ENCODE results near the gene NOL3.

Gene NOL3

DNA sequence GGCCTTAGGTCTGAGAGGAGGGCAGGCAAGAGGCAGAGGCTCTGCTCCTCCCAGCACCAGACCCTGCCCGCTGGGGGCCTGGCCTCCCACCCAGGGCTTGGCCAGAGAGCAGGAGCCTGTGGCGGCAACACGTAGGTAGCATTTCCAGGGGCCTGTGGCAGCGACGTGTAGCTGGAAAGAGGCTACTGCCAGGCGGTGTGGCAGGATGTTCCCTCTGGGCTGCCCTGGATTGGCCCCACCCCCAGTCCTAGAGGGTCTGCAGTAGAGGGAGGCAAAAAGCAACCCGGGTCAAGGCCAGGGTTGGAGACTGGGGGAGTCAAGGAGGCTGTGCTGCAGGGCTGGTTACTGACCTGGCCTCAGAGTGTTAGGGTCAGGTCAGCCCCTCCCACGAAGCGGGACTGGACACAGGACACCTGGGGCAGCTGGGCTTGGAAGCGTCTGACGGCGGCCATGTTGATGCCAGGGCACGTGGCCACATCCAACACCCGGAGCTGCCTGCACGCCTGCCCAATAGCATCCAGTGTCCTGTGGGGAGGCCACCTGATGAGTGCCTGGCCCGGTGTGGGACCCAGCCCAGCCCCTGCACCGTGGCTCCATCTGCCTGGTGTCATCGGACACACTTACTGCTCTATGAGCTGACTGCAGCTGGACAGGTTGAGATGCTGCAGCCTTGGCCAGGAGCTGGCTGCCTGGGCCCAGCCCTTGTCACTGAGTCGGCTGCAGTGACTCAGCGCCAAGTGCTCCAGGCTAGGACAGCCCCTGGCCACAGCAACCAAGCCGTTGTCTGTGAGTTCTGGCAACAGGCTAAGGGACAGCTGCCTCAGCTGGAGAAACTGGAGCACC lies 37.1 kb downstream of the NOL3 start:
- DNase-seq, result peak; percentile 16

- no peak for DNase-seq
These were observed 38.0 kb downstream of the NOL3 start for GRCh38 chr16:67208154-67208896.

DNA sequence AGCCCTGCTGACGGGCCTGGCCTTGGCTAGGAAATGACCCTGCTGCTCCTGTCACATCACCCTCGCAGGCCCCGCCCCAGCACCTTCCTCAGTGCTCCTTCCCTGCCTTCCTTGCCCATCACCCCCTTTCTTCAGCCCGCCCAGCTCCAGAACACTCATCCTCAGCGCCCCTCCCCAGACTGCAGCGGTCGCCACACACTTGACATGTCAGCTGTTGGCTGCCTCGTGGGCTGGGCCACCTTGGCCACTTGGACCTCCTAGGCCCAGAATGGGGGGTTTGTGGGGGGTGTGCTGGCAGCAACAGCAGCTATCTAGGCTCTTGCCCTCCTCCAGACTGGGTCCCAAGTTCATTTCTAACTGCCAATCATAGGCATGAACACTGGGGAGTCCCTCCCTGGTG lies 39.2 kb downstream of the NOL3 start:
- DNase-seq, result no peak

DNA sequence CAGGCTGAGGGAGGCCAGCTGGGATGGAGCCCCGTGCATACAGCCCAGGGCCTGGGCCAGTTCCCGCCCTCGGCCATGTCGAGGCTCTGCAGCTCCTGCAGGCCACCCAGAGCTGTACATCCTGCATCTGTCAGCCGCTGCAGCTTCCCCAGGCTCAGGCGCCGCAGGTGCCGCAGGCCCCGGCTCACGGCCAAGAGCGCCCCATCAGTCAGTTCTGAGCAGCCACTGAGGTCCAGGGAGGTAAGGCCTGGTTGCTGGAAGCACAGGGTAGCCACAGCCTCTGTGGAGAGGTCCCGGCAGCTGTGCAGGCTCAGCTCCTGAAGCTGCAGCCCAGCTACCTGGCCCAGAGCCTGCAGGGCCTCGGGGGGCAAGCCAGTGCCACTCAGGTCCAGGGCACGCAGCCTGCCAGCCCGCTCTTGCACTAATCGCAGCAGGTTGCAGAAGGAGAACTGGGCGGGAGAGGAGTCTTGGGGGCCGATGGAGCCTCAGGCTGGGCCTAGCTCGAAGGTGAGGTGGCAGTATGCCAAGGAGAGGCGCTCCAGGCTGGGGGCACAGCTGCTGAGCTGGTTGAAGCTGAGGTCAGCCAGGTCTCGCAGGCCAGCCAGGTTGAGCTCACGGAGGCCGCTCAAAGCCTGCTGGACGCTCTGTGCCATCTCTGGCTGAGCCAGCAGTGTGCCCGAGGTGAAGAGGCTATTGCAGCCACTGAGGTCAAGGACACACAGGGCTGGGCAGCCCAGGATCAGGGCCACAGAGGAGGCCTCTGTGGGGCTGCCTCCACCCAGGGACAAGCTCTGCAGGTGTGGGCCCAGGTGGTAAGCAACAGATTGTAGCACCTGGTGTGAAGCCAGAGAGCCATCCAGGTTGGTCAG lies 40.0 kb downstream of the NOL3 start:
- no peak for DNase-seq

DNA sequence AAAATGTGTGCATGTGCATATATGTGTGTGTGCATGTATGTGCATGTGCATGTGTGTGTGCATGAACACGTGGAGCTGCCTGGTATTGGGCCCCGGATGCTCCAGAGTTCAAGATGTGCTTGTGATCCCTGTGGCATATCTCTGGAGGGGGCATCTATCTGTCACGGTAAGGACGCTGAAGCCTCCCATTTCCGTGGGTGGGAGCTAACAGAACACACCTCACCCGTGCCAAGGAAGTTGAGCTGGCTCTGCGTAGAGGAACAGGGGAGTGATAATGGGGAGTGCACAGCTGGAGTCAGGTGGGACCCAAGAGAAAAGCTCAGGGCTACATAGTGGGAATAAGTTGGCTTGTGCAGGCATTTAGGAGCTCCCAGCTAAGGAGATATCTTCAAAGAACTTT lies 41.3 kb downstream of the NOL3 start:
- no peak for DNase-seq

DNA sequence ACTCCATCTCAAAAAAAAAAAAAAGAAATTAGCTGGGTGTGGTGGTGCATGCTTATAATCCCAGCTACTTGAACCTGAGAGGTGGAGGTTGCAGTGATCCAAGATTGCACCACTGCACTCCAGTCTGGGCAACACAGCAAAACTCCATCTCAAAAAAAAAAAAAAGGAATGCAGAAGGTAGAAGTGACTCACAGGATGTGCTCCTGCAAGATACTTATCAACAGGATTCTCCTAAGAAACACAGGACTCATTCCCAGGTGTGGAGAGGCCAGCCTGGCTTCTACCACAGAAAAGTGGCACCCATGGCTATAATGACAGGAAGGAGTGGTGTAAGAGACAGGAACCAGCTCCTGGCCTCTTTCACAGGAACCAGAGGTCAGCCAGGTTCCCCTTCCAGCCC lies 42.4 kb downstream of the NOL3 start:
- DNase-seq, result no peak

DNA sequence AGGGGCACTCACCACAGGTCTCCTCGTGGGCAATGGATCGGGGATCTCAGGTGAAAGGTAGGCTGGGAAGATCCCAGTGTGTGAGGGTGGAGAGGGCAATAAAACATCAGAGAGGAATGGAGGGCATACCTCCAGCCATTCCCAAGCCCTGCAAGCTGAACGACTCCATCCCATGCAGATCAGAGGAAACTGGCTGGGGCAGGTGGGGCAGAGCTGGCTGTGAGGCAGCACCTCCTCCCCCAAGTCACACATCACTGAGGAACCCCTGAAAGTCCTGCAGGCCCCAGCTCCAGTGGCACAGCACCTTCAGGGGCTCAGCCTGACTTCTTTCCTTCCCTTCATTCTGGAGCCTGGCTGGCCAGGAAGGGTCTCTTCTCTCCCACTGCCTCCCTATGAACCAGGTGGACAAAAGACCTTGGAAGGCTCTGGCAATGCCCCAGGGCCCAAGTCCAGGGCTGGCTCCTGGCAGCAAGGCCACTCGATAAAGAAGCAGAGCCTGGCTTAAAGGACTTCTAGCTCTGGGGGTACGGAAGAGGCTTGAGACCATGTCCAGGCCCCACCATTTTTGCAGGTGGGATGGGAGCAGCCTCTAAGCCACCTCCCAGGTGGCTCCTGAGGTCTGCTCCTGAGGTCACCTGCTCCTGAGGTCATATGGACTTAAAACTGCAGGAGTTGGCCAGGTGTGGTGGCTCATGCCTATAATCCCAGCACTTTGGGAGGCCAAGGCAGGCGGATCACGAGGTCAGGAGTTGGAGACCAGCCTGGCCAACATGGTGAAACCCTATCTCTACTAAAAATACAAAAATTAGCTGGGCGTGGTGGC lies 43.1 kb downstream of the NOL3 start:
- no peak for DNase-seq

DNA sequence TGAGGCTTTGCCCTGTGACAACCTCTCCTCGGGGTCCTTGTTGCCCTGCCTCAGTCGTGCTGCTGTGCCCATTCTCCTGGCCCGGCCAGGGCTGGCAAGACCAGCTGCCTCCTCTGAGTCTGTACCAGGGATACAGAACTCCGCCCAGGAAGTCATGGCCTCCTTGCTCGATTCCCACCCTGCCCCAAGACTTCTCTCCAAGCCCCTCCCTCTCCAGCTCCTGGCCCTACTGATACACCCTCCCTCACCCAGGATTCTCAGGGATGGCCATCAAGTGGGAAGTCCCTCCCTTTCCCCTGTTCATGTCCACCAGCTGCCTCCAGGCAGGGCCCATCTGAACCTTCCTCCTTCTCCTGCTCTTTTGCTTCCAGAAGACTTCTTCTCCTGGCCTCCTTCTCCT lies 45.4 kb downstream of the NOL3 start:
- no peak for DNase-seq

GRCh38 chr16:67216612-67217490 lies 46.5 kb downstream of the NOL3 start:
- no peak for DNase-seq

GRCh38 chr16:67223992-67224391 lies 53.7 kb downstream of the NOL3 start:
- DNase-seq, result no peak

Measured in fibroblast of upper back skin (primary cell).